ENCODE measurements around the gene EPM2A.

DNA sequence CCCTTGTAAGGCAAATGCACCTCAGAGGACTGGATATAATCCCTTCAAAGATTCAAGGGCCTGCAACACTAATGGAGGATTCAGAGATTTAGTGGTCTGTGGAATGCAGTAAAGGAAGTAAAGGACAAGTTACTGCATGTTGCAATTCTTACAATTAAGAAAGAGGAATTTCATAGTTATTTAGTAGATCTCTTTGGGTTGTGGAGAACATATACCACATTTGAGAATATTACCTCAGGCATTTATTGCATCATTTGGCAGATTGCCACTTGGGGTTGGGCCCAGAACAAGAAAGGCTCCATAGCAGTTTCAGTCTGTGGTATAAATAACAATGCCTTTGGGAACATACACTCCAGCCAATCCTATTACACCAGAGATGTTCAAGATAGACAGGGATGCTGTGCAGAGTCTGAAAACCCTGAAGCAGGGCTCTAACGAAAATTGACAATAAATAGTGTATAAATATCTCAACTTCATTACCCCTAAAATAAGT lies 20.9 kb upstream of the EPM2A start:
- TF ChIP-seq CEBPB (IDR thresholded peaks at IDR 0.05) (no peak), FOSL2 (IDR thresholded peaks at IDR 0.05) (no peak), FOSL2 (CRISPR knock-in tag; IDR thresholded peaks at IDR 0.05) (no peak)
- TF ChIP-seq, protein P1, sequence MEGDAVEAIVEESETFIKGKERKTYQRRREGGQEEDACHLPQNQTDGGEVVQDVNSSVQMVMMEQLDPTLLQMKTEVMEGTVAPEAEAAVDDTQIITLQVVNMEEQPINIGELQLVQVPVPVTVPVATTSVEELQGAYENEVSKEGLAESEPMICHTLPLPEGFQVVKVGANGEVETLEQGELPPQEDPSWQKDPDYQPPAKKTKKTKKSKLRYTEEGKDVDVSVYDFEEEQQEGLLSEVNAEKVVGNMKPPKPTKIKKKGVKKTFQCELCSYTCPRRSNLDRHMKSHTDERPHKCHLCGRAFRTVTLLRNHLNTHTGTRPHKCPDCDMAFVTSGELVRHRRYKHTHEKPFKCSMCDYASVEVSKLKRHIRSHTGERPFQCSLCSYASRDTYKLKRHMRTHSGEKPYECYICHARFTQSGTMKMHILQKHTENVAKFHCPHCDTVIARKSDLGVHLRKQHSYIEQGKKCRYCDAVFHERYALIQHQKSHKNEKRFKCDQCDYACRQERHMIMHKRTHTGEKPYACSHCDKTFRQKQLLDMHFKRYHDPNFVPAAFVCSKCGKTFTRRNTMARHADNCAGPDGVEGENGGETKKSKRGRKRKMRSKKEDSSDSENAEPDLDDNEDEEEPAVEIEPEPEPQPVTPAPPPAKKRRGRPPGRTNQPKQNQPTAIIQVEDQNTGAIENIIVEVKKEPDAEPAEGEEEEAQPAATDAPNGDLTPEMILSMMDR (IDR thresholded peaks at IDR 0.05) = no peak

All from A549 (cell line).